GM19043 (cell line): Measurements from ENCODE around the gene ANKRD62.
"Not testable (repeated sequence)": the region's sequence is repeated elsewhere in the genome, so short reads cannot be mapped to it uniquely, and the experiment has no call there.

ENCODE experiments used
- ATAC-seq: cut with Tn5 transposase; IDR thresholded peaks from one replicate; pipeline ENCODE4 v1.9.1; 2021; ENCODE audit warnings: low read depth; ENCODE audit not compliant: unreplicated experiment

Gene ANKRD62

GRCh38 chr18:12092398-12093229 lies 1.0 kb upstream of the ANKRD62 start:
- no peak for ATAC-seq

DNA sequence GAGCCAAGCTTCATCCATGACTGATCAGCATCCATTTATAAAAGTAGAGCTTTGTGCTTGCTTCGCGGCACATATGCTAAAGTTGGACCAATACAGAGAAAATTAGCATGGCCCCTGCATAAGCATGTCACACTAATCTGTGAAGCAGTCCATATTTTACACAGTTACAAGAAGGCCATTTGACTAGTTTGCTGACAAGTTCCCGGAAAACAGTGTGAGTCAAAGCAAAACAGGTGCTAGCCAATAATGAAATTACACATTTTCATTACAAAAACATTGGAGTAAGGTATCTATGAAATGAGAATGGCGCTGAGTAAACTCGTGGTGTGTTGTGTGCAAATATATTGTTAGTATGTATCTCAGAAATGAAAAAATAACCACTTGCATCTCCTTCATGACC lies 4.7 kb downstream of the ANKRD62 start:
- ATAC-seq, result no peak

DNA sequence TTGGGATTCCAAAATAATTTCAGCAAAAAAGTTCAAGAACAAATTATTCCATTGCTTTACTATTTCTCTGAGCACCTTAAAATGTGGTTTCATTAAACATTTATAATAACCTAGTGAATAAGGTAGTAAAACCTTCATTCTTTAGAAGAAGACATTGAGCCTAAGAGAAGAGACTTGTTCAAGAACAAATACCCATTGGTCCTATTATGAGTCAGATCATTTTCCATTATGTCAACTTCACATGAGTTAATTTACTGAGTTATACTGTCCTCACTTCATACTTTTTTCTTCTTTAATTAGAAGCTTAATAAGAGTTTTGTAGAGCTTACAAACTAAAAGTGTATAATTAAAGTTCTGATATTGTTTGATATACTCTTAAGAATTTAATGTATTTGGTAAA lies 5.5 kb downstream of the ANKRD62 start:
- no peak for ATAC-seq

DNA sequence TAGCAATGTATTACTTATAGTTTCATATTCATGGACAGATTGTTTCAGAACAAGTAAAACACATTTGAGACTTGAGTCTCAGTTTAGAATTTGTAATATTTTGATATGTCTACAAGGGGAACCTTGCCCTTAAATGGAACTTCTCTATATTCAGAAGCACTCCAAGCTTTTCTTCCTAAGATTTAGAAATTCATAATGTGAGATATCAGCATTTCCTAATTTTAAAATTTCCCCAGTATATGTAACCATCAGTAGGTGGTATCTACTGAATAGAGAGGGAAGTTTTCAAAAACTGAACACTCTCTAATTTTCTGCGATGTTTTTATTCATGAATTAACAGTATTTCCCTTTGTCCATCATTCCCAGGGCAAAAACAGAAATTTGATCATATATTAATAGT lies 7.6 kb downstream of the ANKRD62 start:
- ATAC-seq, result no peak

- no peak for ATAC-seq
Measured at GRCh38 chr18:12102136-12102842, 8.6 kb downstream of the ANKRD62 start.

GRCh38 chr18:12106471-12106870 lies 12.8 kb downstream of the ANKRD62 start:
- no peak for ATAC-seq

- no peak for ATAC-seq
Measured at GRCh38 chr18:12109836-12110235, 16.2 kb downstream of the ANKRD62 start.

DNA sequence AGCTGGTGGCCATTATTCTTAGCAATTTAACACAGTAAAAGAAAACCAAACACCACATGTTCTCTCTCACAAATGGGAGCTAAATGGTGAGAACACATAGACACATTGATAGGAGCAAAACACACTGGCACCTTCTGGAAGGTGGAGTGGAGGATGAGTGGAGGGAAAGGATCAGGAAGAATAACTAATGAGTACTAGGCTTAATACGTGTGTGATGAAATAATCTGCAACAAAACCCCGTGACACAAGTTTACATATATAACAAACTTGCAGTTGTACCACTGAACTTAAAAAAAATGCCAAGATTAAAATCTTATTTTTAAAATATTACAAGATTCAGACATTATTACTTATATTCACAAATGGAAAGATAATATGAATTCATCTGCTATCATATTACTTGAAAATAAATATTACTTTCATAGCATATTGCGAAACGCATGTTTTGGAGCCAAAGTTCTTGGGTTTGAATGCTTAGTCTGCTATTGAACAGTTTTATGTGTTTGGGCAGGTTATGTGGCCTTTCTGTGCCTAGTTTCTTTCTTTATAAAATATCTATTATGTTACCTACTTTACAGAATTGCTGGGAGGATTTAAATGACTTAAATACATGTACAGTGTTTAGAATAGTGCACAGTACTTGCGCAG lies 20.5 kb downstream of the ANKRD62 start:
- no peak for ATAC-seq

DNA sequence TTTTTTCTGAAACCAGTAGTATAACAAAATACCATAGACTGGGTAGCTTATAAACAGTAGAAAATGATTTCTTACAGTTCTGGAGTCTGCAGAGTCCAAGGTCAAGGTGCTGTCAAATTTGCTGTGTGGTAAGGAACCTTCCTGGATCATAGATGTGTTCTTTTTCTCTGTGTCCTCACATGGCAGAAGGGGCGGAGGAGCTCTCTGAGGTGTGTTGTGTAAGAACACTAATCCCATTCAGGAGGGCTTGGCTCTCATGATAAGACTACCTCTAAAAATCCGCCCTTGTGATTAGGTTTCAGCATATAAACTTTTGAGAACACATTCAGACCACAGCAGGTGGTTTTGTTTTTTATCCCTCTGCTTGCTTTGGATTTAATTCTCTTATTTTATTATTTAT lies 25.7 kb downstream of the ANKRD62 start:
- no peak for ATAC-seq

DNA sequence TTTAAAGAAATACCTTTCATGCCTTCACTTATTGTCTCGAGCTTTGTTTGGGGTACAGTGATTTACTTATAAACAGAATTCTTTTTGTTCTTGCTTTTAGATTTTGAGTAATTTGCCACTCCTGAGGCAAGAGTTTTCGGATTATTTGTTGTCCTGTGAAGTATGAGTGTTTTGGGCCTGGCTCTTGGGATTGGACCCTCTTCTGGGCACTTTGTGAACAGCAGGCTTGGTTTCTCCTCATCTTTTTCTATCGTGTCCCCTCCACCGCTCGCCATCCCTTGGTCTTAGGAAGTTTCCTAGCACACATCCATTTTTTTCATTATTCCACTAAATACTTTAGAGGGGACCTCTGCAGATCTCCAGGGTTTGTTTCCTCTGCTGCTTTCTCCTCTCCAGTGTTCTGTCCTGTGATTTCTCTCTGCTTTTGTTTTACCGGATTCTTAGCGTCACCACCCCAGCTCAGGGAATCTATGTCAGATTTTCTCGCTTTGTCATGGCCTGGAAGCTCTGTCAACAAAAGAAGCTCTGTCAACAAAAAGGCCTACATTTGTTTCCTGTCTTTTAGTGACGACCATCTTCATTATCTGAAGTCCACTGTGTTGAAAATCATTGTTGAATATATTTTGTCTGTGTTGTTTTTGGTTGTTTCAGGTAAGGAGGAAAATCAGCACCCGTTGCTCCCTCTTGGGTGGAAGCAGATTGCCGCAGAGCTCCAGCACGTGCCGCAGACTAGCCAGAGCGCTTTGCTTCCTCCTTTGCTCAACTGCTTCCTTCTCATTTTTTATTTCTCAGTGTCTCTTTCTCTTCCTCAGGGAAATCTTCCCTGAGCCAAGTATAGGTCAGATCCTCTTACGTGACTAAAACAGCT lies 27.8 kb downstream of the ANKRD62 start:
- no peak for ATAC-seq

DNA sequence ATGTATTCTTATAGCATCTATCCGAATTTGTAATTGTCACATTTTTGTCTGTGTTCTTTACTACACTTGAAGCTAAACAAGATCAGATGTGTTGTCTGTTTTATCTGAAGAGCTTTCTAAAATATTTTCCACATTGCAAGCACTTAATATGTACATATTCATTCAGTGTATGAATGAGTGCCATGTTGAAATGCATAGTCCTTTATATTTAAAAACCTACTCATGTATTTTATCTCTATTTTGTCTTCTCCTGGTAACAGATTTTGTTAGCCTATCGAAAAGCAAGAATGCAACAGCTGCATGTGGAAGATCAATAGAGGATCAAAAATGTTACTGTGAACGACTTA lies 28.4 kb downstream of the ANKRD62 start:
- not testable (repeated sequence) for ATAC-seq

DNA sequence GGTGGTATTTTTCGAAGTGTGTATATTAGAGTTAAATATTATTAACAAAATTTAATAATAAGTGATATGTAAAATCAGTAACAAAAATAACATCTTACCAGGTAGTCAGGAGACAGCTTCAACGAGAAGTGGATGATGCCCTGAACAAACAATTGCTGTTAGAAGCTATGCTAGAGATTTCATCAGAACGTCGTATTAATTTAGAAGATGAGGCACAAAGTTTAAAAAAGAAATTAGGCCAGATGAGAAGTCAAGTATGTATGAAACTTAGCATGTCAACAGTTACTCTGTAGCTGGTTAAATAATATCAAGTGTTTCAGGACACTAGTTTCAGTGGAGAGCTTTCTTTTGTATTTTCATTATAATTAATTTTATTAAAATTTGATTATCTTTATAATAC lies 34.0 kb downstream of the ANKRD62 start:
- ATAC-seq, result not testable (repeated sequence)

DNA sequence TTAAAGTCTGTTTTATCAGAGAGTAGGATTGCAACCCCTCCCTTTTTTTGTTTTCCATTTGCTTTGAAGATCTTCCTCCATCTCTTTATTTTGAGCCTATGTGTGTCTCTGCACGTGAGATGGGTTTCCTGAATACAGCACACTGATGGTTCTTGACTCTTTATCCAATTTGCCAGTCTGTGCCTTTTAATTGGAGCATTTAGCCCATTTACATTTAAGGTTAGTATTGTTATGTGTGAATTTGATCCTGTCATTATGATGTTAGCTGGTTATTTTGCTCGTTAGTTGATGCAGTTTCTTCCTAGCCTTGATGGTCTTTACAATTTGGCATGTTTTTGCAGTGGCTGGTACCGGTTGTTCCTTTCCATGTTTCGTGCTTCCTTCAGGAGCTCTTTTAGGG lies 45.2 kb downstream of the ANKRD62 start:
- not testable (repeated sequence) for ATAC-seq

DNA sequence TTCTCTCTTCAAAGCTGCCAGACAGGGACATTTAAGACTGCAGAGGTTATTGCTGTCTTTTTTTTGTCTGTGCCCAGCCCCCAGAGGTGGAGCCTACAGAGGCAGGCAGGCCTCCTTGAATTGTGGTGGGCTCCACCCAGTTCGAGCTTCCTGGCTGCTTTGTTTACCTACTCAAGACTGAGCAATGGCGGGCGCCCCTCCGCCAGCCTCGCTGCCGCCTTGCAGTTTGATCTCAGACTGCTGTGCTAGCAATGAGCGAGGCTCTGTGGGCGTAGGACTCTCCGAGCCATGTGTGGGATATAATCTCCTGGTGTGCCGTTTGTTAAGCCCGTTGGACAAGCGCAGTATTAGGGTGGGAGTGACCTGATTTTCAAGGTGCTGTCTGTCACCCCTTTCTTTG lies 47.2 kb downstream of the ANKRD62 start:
- not testable (repeated sequence) for ATAC-seq

DNA sequence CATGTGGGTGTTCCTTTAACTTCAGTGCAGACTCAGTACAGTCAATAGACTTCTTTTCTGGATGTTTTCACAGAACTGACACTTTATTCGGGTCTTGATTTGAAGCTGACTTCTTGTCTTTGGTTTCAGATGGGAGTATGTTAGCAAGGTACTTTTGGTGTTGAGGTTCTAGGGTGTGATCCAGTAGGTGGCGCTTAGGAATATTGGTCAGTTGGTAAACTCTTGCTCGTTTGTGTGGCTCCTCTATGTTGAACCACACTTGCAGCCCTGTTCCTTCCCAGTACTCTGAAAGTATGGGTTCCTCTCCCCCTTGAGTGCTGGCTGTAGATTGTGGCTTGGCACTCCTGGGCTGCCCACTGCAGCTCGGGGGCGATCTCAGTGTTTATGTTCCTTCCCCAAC lies 48.1 kb downstream of the ANKRD62 start:
- not testable (repeated sequence) for ATAC-seq

DNA sequence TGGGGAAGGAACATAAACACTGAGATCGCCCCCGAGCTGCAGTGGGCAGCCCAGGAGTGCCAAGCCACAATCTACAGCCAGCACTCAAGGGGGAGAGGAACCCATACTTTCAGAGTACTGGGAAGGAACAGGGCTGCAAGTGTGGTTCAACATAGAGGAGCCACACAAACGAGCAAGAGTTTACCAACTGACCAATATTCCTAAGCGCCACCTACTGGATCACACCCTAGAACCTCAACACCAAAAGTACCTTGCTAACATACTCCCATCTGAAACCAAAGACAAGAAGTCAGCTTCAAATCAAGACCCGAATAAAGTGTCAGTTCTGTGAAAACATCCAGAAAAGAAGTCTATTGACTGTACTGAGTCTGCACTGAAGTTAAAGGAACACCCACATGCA lies 55.8 kb downstream of the ANKRD62 start:
- not testable (repeated sequence) for ATAC-seq

- ATAC-seq, result no peak
Measured at GRCh38 chr18:12154361-12154760, 60.7 kb downstream of the ANKRD62 start.

DNA sequence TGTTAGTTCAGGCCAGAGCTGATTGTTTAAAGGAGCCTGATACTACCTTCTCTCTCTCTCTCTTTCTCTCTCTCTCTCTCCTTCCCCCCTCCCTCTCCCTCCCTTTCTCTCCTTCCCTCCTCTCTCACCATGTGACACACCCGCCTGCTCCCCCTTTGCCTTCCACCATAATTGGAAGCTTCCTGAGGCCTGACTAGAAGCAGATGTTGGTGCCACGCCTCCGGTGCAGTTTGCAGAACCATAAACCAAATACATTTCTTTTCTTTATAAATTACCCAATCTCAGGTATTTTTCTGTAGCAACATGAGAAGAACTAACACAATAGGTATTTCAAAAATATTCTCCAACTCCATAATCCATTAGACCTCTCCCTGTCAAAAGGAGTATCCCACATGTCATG lies 62.4 kb downstream of the ANKRD62 start:
- ATAC-seq, result no peak

GRCh38 chr18:12159446-12159845 lies 65.8 kb downstream of the ANKRD62 start:
- no peak for ATAC-seq

DNA sequence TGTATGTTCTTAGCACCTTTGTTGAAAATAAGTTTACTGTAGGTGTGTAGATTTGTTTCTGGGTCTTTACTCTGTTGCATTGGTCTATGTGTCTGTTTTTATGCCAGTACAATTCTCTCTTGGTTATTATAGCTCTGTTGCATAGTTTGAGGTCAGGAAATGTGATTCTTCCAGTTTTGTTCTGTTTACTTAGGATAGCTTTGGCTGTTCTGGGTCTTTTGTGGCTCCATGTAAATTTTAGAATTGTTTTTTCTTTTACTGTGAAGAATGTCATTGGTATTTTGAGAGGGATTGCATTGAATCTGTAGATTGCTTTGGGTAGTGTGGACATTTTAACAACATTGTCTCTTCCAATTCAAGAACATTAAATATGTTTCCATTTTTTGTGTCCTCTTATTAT lies 69.1 kb downstream of the ANKRD62 start:
- no peak for ATAC-seq
